Common myeloid progenitor, CD34-positive (primary cell): ENCODE results near the gene MERTK.
"Not testable (repeated sequence)": the region's sequence is repeated elsewhere in the genome, so short reads cannot be mapped to it uniquely, and the experiment has no call there.

Source experiments
- CTCF ChIA-PET: fragments of 350-600 bp; sonication (Branson Sonifier 250); formaldehyde crosslinking; loops from one replicate; lab custom pipeline; 2021; ENCODE audit warnings: antibody characterized with exemption; lab: Charles Lee
- POLR2A ChIA-PET: fragments of 350-600 bp; sonication (Branson Sonifier 250); formaldehyde crosslinking; loops from one replicate; lab custom pipeline; 2021; ENCODE audit warnings: antibody characterized with exemption; lab: Charles Lee
- DNase-seq, 3 donors: peaks; one replicate each; pipeline versions ENCODE4 v3.0.0 to v3.0.0-alpha.2; 2013
- H3K27ac ChIP-seq, 2 experiments: 1 replicate in 1 of 2; 2 replicates in 1 of 2; pipeline ENCODE4 v1.7.0; 2013; ENCODE audit warnings: inconsistent platforms in 2 of 2, low read length in 2 of 2, mild to moderate bottlenecking in 2 of 2, low read depth in 1 of 2, moderate library complexity in 1 of 2; ENCODE audit not compliant: severe bottlenecking in 2 of 2, insufficient read depth in 1 of 2, poor library complexity in 1 of 2
- H3K27me3 ChIP-seq, 5 experiments: replicated peaks in 2 of 5; 1 replicate in 3 of 5; 2 replicates in 2 of 5; pipeline versions ENCODE4 v1.6.1 to v1.7.0; 2013; ENCODE audit warnings: low read length in 4 of 5, mild to moderate bottlenecking in 2 of 5, moderate library complexity in 2 of 5, inconsistent platforms in 1 of 5; ENCODE audit not compliant: insufficient read depth in 5 of 5, control insufficient read depth in 4 of 5
- H3K36me3 ChIP-seq, 4 experiments: 1 replicate in 2 of 4; 2 replicates in 2 of 4; pipeline versions ENCODE4 v1.6.1 to v1.7.0; 2013; ENCODE audit warnings: low read length in 3 of 4, control low read depth in 1 of 4, mild to moderate bottlenecking in 1 of 4; ENCODE audit not compliant: control insufficient read depth in 4 of 4, insufficient read depth in 4 of 4
- H3K4me1 ChIP-seq, 4 experiments: 1 replicate in 3 of 4; 2 replicates in 1 of 4; pipeline versions ENCODE4 v1.6.1 to v1.7.1; 2013; ENCODE audit warnings: low read length in 3 of 4, mild to moderate bottlenecking in 3 of 4, control low read depth in 1 of 4, inconsistent platforms in 1 of 4, moderate library complexity in 1 of 4; ENCODE audit not compliant: control insufficient read depth in 4 of 4, insufficient read depth in 4 of 4; ENCODE audit errors: control extremely low read depth in 1 of 4
- H3K4me3 ChIP-seq, 7 experiments: 1 replicate in 4 of 7; 2 replicates in 3 of 7; pipeline versions ENCODE4 v1.5.1 to v1.7.0; 2013; ENCODE audit warnings: mild to moderate bottlenecking in 7 of 7, low read length in 6 of 7, moderate library complexity in 6 of 7, inconsistent platforms in 2 of 7, low read depth in 2 of 7, control low read depth in 1 of 7; ENCODE audit not compliant: insufficient read depth in 4 of 7, control insufficient read depth in 1 of 7; ENCODE audit errors: extremely low read depth in 1 of 7
- H3K9me3 ChIP-seq, 5 experiments: 1 replicate in 4 of 5; 2 replicates in 1 of 5; pipeline versions ENCODE4 v1.6.1 to v1.7.1; 2013; ENCODE audit warnings: low read length in 4 of 5, mild to moderate bottlenecking in 2 of 5, inconsistent platforms in 1 of 5, low read depth in 1 of 5, moderate library complexity in 1 of 5; ENCODE audit not compliant: control insufficient read depth in 4 of 5, insufficient read depth in 2 of 5; ENCODE audit errors: control extremely low read depth in 1 of 5
- WGBS: methylation state at CpG from one replicate; pipeline ENCODE4 v1.1.5; 2013; ENCODE audit not compliant: insufficient coverage; 5-methylcytosine and 5-hydroxymethylcytosine counted together

MERTK gene

GRCh38 chr2:111961663-111962062, 63.3 kb downstream of the MERTK start:
- Histone ChIP-seq H3K27me3 (no peaks in the 10 kb centered on the region), H3K36me3 (peaks cover 0 to 9% (median 5%) of the 10 kb centered on the region in 4 experiments), H3K9me3 (no peaks in the 10 kb centered on the region), H3K27ac (no peak overlapping the region), H3K4me3 (no peak overlapping the region), H3K4me1 (no peaks in the 10 kb centered on the region)
- WGBS = 93% methylated on average over 6 of the region's 7 CpGs
- ChIA-PET CTCF (no interaction called here), POLR2A (no interaction called here)
- DNase-seq = no peak

- WGBS = 96% methylated on average over 3 of the region's 9 CpGs
- POLR2A ChIA-PET, H3K4me3 ChIP-seq, DNase-seq, H3K27ac ChIP-seq, H3K9me3 ChIP-seq, H3K4me1 ChIP-seq, H3K27me3 ChIP-seq, CTCF ChIA-PET: not testable (repeated sequence)
- peaks cover 2 to 21% (median 13%) of the 10 kb centered on the region in 4 experiments for H3K36me3 ChIP-seq
Measured at GRCh38 chr2:111963086-111963485, 64.7 kb downstream of the MERTK start.

GRCh38 chr2:111963508-111963907, 65.1 kb downstream of the MERTK start:
- H3K27me3 ChIP-seq, CTCF ChIA-PET, DNase-seq, H3K27ac ChIP-seq, H3K4me3 ChIP-seq, H3K4me1 ChIP-seq, POLR2A ChIA-PET, H3K9me3 ChIP-seq: not testable (repeated sequence)
- 80% methylated on average over 1 of the region's 4 CpGs for WGBS
- peaks cover 2 to 25% (median 16%) of the 10 kb centered on the region in 4 experiments for H3K36me3 ChIP-seq

GRCh38 chr2:111965062-111965461, 66.7 kb downstream of the MERTK start:
- no peak overlapping the region for H3K4me3 ChIP-seq
- no peak for DNase-seq
- ChIA-PET POLR2A (no interaction called here), CTCF (interaction anchor here (0.5 to 0.7 kb wide), 2 partner anchors 17 to 65 kb away, joined by 3 read pairs; no protein-coding TSS in a partner anchor)
- H3K9me3 ChIP-seq = no peaks in the 10 kb centered on the region
- peaks cover 2 to 30% (median 19%) of the 10 kb centered on the region in 4 experiments for H3K36me3 ChIP-seq
- 97% methylated on average over 3 of the region's 3 CpGs for WGBS
- no peak overlapping the region for H3K27ac ChIP-seq
- H3K27me3 ChIP-seq = no peaks in the 10 kb centered on the region
- no peaks in the 10 kb centered on the region for H3K4me1 ChIP-seq

- Histone ChIP-seq H3K36me3 (peaks cover 2 to 30% (median 19%) of the 10 kb centered on the region in 4 experiments), H3K27ac (no peak overlapping the region), H3K9me3 (no peaks in the 10 kb centered on the region), H3K4me1 (no peaks in the 10 kb centered on the region), H3K27me3 (no peaks in the 10 kb centered on the region), H3K4me3 (no peak overlapping the region)
- ChIA-PET POLR2A (no interaction called here), CTCF (no interaction called here)
- WGBS = no CpG with 5 or more reads among the region's 1 CpG
- no peak for DNase-seq
Measured at GRCh38 chr2:111966241-111966640, 67.8 kb downstream of the MERTK start.

GRCh38 chr2:111967018-111967417, 68.6 kb downstream of the MERTK start:
- H3K27ac ChIP-seq = no peak overlapping the region
- ChIA-PET POLR2A (no interaction called here), CTCF (interaction anchor here (2.5 kb wide), 1 partner anchor 27 kb away, joined by 9 read pairs; no protein-coding TSS in a partner anchor)
- H3K27me3 ChIP-seq = no peaks in the 10 kb centered on the region
- peaks cover 2 to 32% (median 20%) of the 10 kb centered on the region in 4 experiments for H3K36me3 ChIP-seq
- WGBS = 100% methylated on average over 1 of the region's 1 CpG
- DNase-seq = no peak
- H3K9me3 ChIP-seq = no peaks in the 10 kb centered on the region
- H3K4me3 ChIP-seq = no peak overlapping the region
- no peaks in the 10 kb centered on the region for H3K4me1 ChIP-seq

- ChIA-PET POLR2A (interaction anchor here (0.7 kb wide), 1 partner anchor 1189 kb away, joined by 3 read pairs; no protein-coding TSS in a partner anchor), CTCF (interaction anchor here (1.3 kb wide), 1 partner anchor 75 kb away, joined by 3 read pairs; no protein-coding TSS in a partner anchor)
- WGBS = no CpG with 5 or more reads among the region's 1 CpG
- no peaks in the 10 kb centered on the region for H3K27me3 ChIP-seq
- H3K9me3 ChIP-seq = no peaks in the 10 kb centered on the region
- H3K27ac ChIP-seq = no peak overlapping the region
- no peak overlapping the region for H3K4me3 ChIP-seq
- H3K4me1 ChIP-seq = peaks cover 0 to 10% (median 2%) of the 10 kb centered on the region in 4 experiments
- peaks cover 2 to 36% (median 25%) of the 10 kb centered on the region in 4 experiments for H3K36me3 ChIP-seq
- peak in 1 of 3 donors; percentile 6 for DNase-seq
Measured at GRCh38 chr2:111970453-111970852, 72.0 kb downstream of the MERTK start.
